ENCODE results near the gene MB. TPM values are rescaled to one million over a fixed set of nuclear protein-coding genes. Genes with fewer than 3 reads are reported as not detected.

MB gene
- total and polyA plus RNA-seq, 4 donors: 0.13 to 0.25 TPM; not detected in 2

GRCh38 chr22:35609761-35610160, 7.4 kb downstream of the MB start:
- 83% methylated on average over 4 of the region's 4 CpGs for WGBS
- H3K27me3 ChIP-seq (ENCODE audit: control insufficient read depth in 4 of 4, insufficient read depth in 4 of 4, low read length in 3 of 4): no peaks in the 10 kb centered on the region
- H3K27ac ChIP-seq (ENCODE audit: low read depth in 1 of 2, low read length in 2 of 2): no peak overlapping the region
- TF ChIP-seq MAX (IDR thresholded peaks at IDR 0.05): no peak
- TF ChIP-seq FOXA2 (IDR thresholded peaks at IDR 0.05): no peak
- TF ChIP-seq CTCF (IDR thresholded peaks at IDR 0.05; ENCODE audit: low read depth, low read length, missing input control): no peak
- TF ChIP-seq JUND (IDR thresholded peaks at IDR 0.05): no peak
- TF ChIP-seq HNF4G (IDR thresholded peaks at IDR 0.05): no peak
- TF ChIP-seq ZBTB33 (IDR thresholded peaks at IDR 0.05): no peak
- no peak for TF ChIP-seq GABPA (IDR thresholded peaks at IDR 0.05 in 1 of 2, conservative IDR thresholded peaks at IDR 0.05 in 1 of 2)
- no peak for TF ChIP-seq FOXA1 (IDR thresholded peaks at IDR 0.05)
- TF ChIP-seq RAD21 (IDR thresholded peaks at IDR 0.05): no peak
- no peak for TF ChIP-seq SP1 (IDR thresholded peaks at IDR 0.05)
- TF ChIP-seq REST (IDR thresholded peaks at IDR 0.05): no peak
- no peak for TF ChIP-seq EGR1 (IDR thresholded peaks at IDR 0.05; ENCODE audit: low read depth in 2 of 2)
- TF ChIP-seq NR2F2 (IDR thresholded peaks at IDR 0.05): no peak
- TF ChIP-seq ATF3 (IDR thresholded peaks at IDR 0.05): no peak
- TF ChIP-seq YY1 (IDR thresholded peaks at IDR 0.05): no peak
- TF ChIP-seq TAF1 (conservative IDR thresholded peaks at IDR 0.05): no peak
- no peak for TF ChIP-seq HNF4A (conservative IDR thresholded peaks at IDR 0.05)
- no peak for TF ChIP-seq RXRA (IDR thresholded peaks at IDR 0.05)
- DNase-seq (ENCODE audit: low spot score): no peak
- H3K4me1 ChIP-seq (ENCODE audit: control insufficient read depth in 4 of 4, insufficient read depth in 4 of 4, low read length in 3 of 4): peaks cover 3 to 16% (median 12%) of the 10 kb centered on the region in 4 donors
- H3K36me3 ChIP-seq (ENCODE audit: control insufficient read depth in 4 of 4, insufficient read depth in 3 of 4, low read depth in 1 of 4, low read length in 3 of 4): no peaks in the 10 kb centered on the region
- H3K9ac ChIP-seq (ENCODE audit: low read depth in 1 of 2, low read length in 2 of 2): no peak overlapping the region
- H3K4me3 ChIP-seq (ENCODE audit: low read depth in 1 of 3, low read length in 3 of 3): no peak overlapping the region
- no peaks in the 10 kb centered on the region for H3K9me3 ChIP-seq (ENCODE audit: control insufficient read depth in 4 of 4, low read length in 3 of 4)

Measured in liver (tissue), 9 donors.